Stimulated activated CD8-positive, alpha-beta memory T cell treated with anti-CD3 and anti-CD28 coated beads, Interleukin-7, amount 100 ng/mL, for 48 hours (primary cell): ENCODE results near the gene PDE6A.
A peak's percentile ranks its signal among the peaks of the same experiment; 100 is the strongest.

ENCODE experiments used
- DNase-seq, 2 donors: peaks; one replicate each; pipeline ENCODE4 v3.0.0-alpha.2; 2020; ENCODE audit warnings: low read depth in 1 of 2; ENCODE audit errors: extremely low read depth in 1 of 2

Gene PDE6A

DNA sequence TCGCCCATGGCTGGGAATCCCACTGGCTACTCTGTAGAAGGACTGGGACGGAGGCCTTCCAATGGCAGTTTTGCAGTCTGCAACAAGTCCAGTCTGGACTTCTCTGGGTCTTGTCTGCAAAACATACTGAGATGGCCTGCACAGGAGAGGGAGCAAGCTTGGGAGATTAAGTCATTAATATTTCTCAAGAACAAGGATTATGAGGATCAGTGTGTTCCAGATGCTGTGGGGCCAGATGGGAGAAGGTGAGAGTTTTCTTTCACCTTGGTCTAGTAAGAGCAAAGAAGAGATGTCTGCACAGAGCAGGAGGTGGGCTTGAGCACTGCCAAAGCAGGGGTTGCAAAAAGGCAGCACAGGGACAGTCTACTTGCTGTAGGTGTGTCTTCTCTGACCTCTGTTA lies at the start of gene PDE6A:
Gene PDE6A (minus strand): TSS at position 128 of the 400 bp plus-strand sequence. CDS start 120 bp downstream, at position 8.
- no peak for DNase-seq

DNA sequence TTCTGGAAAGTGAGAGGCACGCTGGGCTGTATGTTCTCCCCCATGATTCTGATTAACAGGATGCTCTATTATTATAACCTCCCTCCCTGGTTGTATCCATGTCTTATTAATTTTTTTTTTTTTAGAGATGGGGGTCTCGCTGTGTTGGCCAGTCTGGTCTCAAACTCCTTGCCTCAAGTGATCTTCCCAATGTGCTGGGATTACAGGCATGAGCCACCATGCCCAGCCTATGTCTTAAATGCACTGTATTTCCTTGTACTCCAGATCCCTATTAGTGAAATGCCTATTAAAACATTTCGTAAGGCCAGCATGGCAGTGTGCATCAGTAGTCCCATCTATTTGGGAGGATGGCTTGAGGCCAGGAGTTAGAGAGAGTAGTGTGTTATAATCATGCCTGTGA lies 48.9 kb upstream of the PDE6A start:
- DNase-seq, result no peak

GRCh38 chr5:149990518-149991376 lies 46.2 kb upstream of the PDE6A start:
- peak; percentile 13 to 27 for DNase-seq

DNA sequence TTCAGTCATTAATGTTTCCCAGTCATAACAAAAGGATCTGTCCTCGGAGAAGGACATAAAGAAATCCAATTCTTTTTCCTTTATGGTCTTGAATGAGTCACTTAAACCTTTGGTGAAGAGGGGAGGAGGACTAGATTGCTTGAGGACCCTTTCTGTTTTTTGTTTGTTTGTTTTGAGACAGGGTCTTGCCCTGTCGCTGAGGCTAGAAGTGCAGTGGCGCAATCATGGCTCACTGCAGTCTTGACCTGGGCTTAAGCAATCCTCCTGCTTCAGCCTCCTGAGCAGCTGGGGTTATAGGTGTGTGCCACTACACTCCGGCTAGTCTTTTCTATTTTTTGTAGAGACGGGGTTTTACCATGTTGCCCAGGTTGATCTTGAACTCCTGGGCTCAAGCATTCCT lies 43.5 kb upstream of the PDE6A start:
- DNase-seq, result no peak

DNA sequence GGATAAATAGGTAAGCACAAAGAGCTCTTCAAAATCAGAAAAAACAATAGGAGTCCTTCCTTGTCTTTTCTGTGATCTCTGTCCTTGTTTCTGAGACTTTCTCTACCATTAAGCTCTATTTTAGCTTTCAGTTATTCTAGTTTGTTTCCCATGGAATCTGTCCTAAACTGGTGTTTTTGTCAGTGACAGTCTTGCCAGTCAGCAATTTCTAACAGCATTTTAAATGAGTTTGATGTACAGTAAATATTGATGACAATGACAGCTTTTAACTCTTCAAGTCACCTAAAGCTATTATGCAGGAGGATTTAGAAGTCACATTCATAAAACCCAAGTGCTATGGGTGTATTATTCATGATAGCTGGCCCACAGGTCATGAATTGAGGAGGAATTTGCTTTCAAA lies 37.9 kb upstream of the PDE6A start:
- DNase-seq, result no peak

DNA sequence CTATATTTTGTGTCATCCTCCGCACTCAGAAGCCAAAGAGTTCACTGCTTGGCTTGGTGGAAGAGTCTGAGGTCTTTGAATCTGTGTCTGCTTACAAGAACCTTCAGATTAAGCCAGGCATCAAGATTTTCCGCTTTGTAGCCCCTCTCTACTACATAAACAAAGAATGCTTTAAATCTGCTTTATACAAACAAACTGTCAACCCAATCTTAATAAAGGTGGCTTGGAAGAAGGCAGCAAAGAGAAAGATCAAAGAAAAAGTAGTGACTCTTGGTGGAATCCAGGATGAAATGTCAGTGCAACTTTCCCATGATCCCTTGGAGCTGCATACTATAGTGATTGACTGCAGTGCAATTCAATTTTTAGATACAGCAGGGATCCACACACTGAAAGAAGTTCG lies 36.6 kb upstream of the PDE6A start:
- DNase-seq, result no peak

DNA sequence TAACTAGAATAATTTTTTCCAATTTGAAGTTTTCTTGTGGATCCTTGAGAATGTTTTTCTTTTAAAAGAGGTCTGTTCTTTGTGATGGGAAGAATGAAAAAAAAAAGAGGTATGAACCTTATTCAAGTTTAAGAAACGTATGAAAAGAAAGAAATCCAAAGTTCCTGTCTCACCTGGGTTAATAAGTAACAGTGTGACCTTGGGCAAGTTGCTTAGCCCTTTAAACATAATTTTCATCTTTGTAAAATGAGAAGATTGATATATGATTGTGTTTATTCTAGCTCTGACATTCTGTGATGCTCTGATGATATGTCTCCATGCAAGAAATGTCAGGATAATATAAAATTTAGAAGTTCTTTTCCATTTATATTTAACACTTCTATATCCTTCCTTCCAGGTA lies 35.3 kb upstream of the PDE6A start:
- DNase-seq, result no peak

- DNase-seq, result no peak
These were observed 30.8 kb upstream of the PDE6A start for GRCh38 chr5:149975409-149975808.

- DNase-seq, result no peak
These were observed 24.8 kb upstream of the PDE6A start for GRCh38 chr5:149969181-149969930.

DNA sequence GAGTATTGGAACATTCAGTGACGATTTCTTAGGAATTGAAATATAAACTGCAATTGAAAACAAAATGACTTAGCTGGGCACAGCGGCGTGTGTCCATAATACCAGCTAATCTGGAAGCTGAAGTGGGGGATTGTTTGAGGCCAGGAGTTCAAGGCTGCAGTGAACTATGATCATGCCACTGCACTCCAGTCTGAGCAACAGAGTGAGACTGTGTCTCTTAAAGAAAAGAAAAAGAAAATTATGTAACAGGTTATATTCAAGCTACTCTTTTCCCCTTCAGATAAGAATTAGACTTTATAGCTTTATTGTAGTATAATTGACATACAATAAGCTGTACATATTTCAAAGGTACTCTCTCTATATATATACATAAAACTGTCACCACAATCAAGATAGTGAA lies 22.4 kb upstream of the PDE6A start:
- no peak for DNase-seq

GRCh38 chr5:149963729-149964128 lies 19.1 kb upstream of the PDE6A start:
- DNase-seq, result no peak

- DNase-seq, result no peak
These were observed 18.2 kb upstream of the PDE6A start for GRCh38 chr5:149962601-149963300.

DNA sequence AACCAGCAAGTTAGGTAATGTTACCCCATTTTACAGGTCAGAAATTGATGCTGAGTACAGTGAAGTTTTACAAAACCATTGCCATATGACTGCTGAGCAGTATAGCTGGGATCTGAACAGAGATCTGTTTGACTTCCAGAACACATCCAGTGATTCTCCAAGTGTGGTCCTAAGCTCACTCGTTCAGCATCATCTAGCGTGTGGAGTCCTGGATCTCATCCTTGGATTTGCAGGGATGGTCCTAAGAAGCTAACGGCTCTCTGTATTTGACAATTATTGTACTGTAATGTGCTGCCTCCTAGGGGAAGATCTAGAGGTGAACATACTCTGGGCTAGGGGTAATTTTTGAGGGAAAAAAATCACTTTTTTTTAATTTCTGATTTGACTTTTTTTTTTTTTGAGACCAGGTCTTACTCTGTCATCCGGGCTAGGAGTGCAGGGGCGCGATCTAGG lies 17.4 kb upstream of the PDE6A start:
- no peak for DNase-seq

DNA sequence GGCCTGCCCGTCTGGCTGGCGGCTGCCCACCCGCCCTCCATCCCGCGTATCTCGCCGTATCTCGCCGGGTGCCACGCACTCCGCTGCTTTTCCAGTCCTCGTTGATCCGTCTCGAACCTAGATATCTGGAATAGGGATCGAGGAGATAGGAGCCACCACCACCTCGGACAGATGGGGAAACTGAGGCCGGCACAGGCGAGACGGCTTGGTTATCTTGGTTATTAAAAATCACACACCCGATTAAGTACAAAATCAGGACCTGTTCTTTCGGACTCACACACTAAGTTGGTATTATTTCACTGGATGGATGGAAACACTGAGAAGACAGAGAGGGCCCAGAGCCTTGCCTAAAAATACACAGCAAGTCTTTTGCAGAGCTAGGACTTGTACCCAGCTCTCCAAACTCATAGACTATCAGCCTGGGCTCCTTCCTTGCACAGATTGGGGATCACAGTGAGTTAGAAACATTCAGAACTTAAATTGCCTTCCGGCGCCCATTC lies 16.6 kb upstream of the PDE6A start:
- DNase-seq, result no peak

DNA sequence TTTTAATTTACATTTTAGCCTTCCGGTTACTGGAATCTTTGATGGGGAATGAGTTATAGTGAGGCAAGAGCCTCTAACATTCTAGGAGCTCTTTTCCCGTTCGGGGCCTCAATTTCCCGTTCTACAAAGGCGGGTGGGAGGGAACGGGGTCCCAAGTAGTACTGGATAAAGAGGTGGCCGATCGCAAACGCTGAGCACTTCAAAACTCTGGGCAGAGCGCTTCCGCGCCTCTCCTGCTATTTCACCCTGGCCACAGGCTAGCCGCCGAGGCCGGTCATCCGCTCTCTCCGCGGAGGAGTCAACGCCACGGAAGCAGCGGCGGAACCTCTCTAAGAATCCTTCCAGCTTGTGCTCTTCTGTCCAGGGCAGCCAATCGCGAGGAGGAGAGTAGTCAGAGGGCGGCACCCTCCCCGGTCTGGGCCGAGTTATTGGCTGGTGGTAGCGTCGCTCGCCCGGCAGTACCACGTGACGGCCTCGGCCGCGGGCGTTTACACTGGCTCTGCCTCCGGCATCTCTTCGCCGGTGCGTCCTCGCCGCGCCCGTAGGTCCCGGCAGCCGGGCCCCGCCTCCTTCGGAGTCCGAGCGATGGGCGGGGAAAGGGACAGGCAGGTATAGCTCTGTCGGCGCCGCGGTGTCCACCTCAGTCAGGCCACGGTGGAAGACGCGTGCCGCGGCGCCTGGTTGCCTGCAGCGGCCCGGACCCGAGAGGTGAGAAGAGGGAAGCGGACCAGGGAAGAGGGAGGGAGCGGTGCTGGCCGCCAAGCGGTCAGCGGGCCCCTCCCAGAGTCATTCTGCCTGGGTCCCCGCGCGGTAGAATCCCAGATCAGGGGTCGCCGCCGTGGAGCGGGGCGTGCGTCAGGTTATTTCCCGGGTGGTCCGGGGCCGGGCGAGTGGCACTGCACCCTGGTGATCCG lies 15.9 kb upstream of the PDE6A start, which contains the start of gene SLC26A2:
Gene SLC26A2 (plus strand): TSS at position 487 of the 914 bp plus-strand sequence. CDS start 16,895 bp downstream, outside the sequence.
- peak; percentile 92 to 95 for DNase-seq

GRCh38 chr5:149959406-149960236 lies 15.0 kb upstream of the PDE6A start:
- DNase-seq, result peak in 1 of 2 donors; percentile 43

DNA sequence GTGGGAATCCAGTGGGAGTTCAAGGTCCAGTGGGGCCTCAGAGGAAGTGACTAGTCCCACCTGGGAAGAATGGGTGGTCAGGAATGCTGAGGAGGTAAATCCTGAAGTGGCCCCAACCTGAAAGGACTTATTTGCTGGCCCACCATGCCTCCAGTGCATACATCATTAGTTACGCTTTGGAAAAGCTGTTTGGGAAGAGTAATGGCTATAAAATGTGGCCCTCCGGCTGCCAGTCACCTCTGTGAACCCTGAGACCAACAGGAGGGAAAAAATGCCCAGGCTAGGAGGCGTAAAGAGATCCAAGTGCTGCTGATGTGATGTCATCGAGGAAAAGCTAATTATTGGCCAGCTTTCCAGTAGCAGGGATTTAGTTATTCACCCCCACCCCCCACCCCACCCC lies 13.3 kb upstream of the PDE6A start:
- no peak for DNase-seq

DNA sequence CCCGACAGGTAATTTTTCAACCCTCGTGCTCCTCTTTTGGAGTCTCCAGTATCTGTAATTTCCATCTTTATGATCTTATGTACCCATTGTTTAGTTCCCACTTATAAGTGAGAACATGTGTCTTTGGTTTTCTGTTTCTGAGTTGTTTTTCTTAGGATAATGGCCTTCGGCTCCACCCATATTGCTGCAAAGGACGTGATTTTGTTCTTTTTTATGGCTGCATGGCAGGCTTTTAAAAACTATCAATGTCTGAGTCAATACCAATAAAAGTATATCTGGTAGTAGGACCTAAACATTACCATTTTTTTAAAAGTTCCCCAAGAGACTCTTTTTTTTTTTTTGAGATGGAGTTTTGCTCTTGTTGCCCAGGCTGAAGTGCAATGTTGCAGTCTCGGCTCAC lies 12.1 kb upstream of the PDE6A start:
- no peak for DNase-seq

DNA sequence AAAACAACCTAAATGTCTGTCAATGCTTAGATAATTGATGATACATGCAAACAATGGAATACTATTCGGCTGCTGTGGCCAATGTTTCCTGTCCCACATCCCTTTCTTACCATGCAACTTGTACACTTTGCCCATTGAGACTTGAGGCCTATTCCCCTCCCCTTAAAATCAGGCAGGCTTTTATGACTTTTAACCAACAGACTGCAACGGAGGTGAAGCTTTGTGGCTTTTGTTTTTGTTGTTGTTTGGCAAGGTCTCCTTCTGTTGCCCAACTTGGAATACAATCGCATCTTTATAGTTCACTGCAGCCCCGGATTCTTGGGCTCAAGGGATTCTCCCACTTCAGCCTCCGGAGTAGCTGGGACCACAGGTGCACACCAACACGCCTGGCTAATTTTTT lies 10.2 kb upstream of the PDE6A start:
- no peak for DNase-seq
